Right ventricle myocardium inferior (tissue), 1 donor: ENCODE measurements around the gene NR1H3. TPM values are rescaled to one million over a fixed set of nuclear protein-coding genes. Genes with fewer than 3 reads are reported as not detected.
A peak's percentile ranks its signal among the peaks of the same experiment; 100 is the strongest.

Source experiments
- ATAC-seq: fragments of 200-7000 bp; cut with Tn5 transposase; one replicate; pipeline ENCODE4 v1.9.1; 2020; ENCODE audit warnings: mild to moderate bottlenecking, moderate library complexity
- DNase-seq: peaks from one replicate; pipeline ENCODE4 v3.0.0; 2021; ENCODE audit errors: missing footprints
- intact Hi-C: fragments of 100-400 bp; cut with DNase I; formaldehyde crosslinking; loops from one replicate; pipeline ENCODE4 v1.11.0; 2022
- total RNA-seq: library from RNA; stranded (reverse); fragmentation: NEBNext Ultra II Directional; extraction: Animal tissue kit (Norgen Biotek cat#: 25700); gene quantifications from one replicate; pipeline ENCODE4 v1.2.1, GENCODE V29; 2021
- donor health status: DM: no; HTN: yes; CAD: no; lungs with severe emphysema.

NR1H3 gene
- total RNA-seq, 1 donor from 2014 or later, result 22.3 TPM

DNA sequence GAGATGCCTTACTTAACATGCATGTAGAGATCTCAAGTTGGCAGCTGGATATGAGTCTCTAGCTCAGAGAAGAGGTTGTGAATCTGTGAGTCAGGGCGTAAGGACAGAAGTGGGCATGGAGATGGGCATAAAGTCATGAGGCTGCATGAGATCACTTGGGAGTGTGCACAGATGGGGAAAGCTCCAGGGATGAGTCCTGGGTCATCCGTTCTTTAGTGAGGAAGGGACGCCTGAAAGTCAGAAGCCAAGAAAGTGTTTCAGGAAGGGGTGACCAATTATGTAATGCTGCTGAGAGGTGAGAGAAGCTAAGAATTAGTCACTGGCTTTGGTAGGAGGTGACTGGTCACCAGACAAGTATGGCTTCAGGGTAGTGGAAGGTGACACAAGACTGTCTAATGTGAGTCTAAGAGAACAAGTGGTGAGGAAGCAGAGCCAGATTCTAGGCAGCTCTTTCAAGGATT is 15.9 kb upstream of the NR1H3 start:
- intact Hi-C loops, result no loop called here
- ATAC-seq (no peak), DNase-seq (no peak)

DNA sequence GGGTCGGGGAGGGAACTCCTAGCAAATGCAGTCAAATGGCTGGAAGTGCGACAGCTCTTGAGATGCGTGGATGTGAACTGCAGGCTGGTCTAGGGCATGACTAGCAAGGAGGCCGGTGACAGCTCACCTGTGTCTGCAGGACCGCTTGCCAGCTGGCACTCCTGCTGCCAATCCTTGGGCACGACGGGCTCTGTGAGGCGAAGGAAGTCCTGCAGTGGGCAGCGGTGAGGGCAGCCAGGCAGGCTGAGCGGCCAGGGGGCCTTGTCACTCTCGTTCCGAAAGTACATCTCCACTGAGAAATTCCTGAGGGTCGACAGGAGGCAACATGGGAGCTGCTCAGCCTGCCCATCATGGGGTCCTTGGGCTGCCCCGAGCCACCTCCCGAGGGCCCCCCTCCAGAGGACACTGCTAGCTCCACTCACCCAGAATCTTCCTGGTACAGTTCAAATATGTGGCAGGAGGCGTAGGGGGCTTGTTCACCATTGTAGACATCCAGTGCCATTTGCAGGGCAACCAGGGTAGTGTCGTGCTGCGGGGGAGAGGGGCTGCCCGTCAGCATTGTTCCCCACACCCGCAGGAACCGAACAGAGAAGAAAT is 15.1 kb upstream of the NR1H3 start:
- no peak for DNase-seq
- intact Hi-C loops, result no loop called here
- ATAC-seq, result no peak

DNA sequence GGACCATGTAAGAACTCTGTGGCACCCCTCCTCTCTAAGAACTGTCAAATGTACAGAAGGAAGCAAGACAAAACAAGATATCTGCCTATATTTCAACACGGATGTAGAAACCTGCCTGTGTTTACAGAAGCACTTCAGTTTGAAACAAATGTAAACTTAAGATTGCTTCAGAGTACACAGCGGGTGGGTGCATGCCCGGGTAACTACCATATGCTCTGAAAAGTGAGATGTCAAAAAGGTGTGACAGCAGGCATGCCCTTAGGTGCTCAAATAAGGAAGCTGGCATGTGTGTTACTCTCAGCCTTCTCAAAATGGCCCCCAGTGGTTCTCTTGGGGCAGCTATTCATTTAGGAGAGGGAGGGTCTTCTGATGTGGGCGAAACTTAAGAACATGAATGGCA is 14.3 kb upstream of the NR1H3 start:
- DNase-seq, result no peak
- intact Hi-C loops, result no loop called here

DNA sequence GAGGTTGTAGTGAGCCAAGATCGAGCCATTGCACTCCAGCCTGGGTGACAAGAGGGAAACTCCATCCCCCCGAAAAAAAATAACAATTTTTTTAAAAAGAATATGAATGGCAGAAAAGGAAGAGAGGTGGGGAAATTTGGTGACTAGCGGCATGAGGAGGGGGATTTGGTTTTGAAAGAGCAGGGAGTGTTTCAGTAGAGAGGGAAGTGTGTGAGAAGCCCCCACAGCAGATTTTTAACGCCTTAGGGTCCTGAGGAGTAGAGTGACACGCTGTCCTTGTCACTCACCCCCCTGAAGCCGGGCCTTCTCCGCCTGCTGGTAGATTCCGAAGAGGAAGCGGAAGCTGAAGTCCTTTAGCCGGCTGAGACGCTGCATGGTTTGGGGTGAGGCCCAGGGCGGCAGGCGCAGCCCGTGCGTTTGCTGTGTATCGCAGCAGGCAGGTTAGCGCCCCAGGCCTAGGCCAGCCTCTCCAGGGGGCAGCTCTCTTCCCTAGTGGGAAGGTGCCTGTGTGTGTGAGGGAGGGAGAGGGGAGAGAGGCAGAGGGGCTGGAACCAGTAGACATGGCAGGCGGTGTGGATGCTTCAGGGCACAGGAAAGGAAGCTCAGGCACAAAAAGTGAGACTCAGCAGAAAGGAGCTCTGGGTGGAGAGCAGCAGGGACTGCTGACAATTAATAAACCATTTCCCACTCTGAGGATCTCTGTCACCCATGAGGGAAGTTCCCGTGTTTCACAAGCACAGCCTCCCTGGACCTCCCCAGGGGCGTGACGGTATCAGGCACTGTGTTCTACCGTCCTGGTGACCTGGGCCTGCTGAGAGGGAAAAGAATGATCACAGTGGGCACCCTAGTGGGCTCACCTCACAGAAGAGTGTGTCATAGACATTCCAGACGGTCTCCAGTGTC is 13.1 kb upstream of the NR1H3 start:
- peak; percentile 23 for ATAC-seq
- no peak for DNase-seq
- intact Hi-C loops, result loop anchor here (5.0 kb wide), 1 partner anchor 67 kb away; the partner anchor contains the start of gene ARFGAP2

More for the DNA sequence above, 14.3 kb upstream of the NR1H3 start:
- ATAC-seq, result no peak

DNA sequence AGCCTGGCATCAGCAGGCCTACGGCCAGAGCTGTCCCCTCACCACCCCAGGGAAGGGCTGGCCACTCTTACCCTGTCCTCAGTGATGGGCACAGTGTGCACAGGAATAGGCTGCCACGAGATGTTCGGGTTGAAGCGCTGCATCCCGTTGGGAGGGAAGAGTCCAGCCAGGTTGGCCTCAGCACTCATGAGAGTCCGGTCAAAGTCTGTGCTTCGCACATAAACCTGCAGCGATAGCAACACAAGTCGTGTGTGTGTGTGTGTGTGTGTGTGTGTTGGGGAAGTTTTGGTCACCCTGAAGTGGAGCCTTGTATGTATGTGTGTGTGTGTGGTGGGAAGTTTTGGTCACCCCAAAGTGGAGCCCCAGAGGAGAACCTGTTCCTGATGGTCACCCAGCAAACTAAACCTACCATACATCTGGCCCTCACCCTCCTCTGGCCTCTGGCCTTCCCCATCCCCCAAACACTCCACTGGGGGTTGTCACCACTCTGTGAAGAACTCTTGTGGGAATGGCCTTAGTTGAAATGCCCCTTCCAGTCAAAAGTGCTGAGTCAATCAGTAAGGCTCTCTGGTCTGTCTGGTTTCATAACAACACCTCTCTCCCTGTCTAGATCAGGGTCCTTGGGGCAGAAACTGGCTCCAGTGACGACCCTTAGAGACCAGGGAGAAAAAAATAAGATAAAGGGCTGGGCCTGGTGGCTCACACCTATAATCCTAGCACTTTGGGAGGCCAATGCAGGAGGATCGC is 12.0 kb upstream of the NR1H3 start:
- ATAC-seq (no peak), DNase-seq (no peak)
- intact Hi-C loops, result loop anchor here (5.0 kb wide), 1 partner anchor 68 kb away; the partner anchor contains the start of gene ARFGAP2

DNA sequence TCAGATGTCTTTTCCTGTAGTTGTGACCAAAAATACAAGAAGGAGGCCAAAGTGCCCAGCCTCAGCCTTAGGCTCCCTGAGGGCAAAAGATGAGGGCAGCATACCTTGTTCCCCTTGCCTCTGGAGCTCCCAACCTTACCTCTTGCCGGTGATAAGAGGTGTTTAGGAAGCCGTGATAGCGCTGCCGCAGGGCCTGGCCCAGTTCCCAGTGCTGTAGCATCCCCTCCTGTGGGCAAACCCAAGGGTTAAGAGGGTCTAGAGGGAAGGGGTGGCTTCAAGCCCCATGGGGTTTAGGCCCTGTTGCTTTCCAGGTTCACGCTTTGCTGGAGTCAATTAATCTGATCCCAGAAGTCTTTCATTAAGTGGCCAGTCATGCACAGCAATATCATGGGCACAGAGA is 10.3 kb upstream of the NR1H3 start:
- ATAC-seq, result no peak
- intact Hi-C loops, result loop anchor here (5.0 kb wide), 1 partner anchor 70 kb away; the partner anchor contains the start of gene ARFGAP2
- DNase-seq, result no peak

DNA sequence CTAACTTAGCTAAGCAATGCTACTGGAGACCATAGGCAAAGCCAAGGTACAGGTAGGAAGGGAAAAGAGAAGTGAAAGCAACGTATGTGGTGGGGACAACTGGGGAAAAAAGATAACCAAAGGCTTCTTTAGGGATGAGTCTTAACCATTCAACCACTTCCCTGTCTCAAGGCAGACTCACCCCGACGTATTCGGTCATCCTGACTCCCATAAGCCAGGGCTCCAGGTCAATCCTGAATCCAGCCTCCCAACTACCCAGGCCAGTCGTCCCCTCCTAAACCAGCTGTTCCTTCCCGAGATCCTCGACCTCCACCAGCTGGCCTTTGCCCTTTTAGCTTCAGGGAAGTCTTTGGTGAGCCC is 9.5 kb upstream of the NR1H3 start:
- ATAC-seq (peak; percentile 36), DNase-seq (no peak)
- intact Hi-C loops, result loop anchor here (2.0 to 5.0 kb wide), 2 partner anchors 61 to 71 kb away; partner anchors contain the start of genes ARFGAP2 and PACSIN3

DNA sequence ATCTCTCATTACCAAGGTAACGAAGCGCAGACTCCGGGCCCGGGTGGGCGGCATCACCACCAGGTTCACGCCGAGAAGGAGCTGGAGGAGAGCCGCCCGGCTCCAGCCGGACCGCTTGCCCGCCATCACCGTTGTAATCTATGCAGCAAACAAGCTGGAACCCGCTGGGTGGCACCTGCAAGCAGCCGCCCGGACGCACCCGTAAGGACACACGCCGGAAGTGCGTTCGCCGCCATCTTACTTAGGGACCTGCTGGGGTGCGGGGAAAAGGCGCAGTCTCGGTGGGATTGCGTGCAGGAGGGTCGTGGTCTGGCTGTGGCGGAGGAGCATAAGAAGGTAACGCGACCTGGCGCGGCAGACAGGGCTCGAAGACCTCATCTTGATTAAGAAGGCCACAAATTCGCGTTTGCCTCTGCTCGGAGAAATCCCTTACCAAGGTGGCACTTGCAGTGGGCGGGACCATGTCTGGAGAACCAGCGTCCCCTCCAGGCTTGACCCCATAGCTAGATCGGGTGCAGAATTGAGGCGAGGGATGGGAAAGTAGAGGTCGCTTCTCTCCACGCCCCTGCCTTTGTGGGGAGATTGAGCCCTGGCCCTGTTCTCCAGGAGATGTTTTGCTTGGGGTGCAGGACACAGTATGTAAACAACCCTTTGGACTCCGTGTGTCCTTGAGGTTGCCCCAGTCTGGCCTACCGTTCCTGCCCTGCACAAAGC is 9.0 kb upstream of the NR1H3 start, which contains the start of gene ACP2:
Gene ACP2 (minus strand): TSS at position 151 of the 714 bp plus-strand sequence. CDS start 25 bp downstream, at position 126.
- ATAC-seq (peak; percentile 96), DNase-seq (peak; percentile 97)
- intact Hi-C loops, result loop anchor here (2.0 to 5.0 kb wide), 2 partner anchors 62 to 72 kb away; partner anchors contain the start of genes ARFGAP2 and PACSIN3

DNA sequence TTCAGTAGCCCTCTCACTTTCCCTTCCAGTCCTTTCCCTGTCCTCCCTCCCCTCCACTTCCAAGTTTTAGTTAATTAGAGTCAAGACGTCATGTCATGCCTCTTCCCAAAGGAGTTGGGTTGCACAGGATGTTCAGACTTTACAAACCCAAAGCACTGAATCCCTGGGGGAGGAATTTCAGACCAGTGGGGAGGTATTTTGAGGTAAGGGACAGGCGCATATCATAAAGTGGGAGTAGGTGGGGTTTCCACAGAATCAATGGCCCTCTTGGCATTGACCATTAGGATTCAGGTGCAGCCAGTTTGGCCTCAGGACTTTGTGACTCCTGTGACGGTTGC is 8.4 kb upstream of the NR1H3 start:
- no peak for DNase-seq
- no peak for ATAC-seq
- intact Hi-C loops, result loop anchor here (2.0 to 5.0 kb wide), 2 partner anchors 63 to 72 kb away; partner anchors contain the start of genes ARFGAP2 and PACSIN3

DNA sequence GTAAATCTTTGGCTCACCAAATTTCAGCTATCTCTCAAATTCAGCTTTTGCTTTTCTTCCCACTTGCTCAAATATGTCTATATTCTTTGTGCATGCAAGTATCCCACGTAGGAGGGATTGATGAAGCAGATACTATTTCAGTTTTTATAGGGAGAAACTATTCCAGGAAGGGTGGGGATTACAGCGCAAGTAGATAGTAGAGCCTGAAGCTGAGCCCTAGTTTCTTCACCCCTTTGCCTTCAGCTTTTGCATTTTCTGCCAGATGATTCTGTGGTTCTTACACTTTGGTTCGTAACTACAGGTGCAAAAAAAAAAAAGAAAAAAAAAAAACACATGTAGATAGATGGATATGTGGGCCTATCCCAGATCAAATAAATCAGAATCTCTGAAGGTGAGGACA is 6.0 kb upstream of the NR1H3 start:
- intact Hi-C loops, result loop anchor here (5.0 kb wide), 1 partner anchor 156 kb away; the partner anchor contains the start of gene SLC39A13
- no peak for ATAC-seq
- DNase-seq, result no peak

DNA sequence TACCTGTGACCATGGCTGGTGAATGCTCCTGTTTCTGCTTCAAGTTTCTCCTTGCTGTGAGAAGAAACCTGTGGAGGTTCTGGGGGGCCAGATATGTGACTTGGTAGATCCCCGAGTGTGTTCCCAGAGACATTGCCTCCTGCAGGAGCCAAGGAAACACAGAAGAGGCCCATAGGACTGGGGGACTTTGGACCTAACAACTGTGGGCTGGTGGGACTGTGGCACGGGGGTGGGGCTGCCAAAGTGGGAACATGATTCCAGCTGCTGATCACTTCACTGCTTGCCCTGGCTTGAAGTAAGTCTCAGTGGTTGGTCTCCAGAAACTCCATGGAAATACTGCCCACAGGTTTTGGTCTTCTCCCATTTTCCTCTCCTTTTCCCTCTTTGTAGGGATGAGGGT is 4.1 kb upstream of the NR1H3 start:
- ATAC-seq (no peak), DNase-seq (no peak)
- intact Hi-C loops, result loop anchor here (5.0 kb wide), 1 partner anchor 154 kb away; the partner anchor contains the start of gene SLC39A13

DNA sequence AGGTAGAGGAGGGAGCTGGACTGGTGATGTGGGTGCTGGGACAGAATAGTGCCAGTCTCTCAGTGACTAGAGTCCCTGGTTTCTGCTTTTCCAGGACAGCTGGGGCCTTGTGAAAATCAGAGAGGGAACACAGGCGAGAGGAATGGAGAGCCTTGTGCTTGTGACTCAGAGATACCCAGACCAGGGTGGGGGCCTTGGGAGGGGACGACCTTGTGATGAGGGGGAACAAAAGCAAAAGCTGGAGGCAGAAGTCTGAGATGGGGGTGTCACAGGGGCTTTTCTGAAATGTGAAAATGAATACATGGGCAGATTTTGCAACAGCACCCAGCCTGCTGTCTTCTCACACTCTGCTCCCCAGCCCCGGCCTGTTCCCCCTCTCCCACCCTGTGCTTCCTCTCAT is 3.4 kb upstream of the NR1H3 start:
- intact Hi-C loops, result loop anchor here (5.0 kb wide), 1 partner anchor 153 kb away; the partner anchor contains the start of gene SLC39A13
- DNase-seq (no peak), ATAC-seq (peak; percentile 0)

DNA sequence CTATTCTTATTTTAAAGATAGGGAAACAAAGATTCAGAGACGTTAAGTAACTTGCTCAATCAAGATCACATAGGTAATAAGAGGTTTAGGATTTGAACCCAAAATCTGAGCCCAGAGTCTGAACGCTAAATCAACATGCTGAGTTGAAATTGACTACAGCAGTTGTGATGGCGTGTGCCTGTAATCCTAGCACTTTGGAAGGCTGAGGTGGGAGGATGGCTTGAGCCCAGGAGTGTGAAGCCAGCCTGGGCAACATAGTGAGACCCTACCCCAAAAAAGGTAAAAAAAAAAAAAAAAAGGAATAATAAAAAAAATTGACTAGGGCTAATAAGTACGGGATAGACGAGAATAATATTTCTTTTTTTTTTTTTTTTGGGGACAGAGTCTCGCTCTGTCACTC is 1.4 kb upstream of the NR1H3 start:
- DNase-seq, result no peak

DNA sequence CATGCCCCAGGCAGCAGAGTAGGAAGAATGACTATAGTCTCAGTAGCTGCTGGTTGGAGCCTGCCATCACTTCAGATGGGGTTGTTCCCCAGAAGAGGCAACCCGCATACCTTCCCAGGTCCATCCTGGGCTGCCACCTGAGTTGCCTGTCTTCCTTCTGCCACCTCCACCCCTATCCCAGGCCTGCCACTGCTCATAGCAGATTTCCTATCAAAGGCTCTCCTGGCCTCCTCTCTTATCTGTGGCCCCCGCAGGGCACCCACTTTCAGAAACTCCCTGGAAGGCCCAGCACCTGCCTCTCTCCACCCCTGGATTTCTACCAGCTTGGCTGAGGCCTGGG is 649 bp upstream of the NR1H3 start:
- intact Hi-C loops, result loop anchor here (5.0 kb wide), 1 partner anchor 40 kb away; no protein-coding TSS in a partner anchor
- ATAC-seq (no peak), DNase-seq (no peak)

More for the DNA sequence above, 1.4 kb upstream of the NR1H3 start:
- no peak for ATAC-seq
- intact Hi-C loops, result loop anchor here (5.0 kb wide), 1 partner anchor 39 kb away; no protein-coding TSS in a partner anchor

DNA sequence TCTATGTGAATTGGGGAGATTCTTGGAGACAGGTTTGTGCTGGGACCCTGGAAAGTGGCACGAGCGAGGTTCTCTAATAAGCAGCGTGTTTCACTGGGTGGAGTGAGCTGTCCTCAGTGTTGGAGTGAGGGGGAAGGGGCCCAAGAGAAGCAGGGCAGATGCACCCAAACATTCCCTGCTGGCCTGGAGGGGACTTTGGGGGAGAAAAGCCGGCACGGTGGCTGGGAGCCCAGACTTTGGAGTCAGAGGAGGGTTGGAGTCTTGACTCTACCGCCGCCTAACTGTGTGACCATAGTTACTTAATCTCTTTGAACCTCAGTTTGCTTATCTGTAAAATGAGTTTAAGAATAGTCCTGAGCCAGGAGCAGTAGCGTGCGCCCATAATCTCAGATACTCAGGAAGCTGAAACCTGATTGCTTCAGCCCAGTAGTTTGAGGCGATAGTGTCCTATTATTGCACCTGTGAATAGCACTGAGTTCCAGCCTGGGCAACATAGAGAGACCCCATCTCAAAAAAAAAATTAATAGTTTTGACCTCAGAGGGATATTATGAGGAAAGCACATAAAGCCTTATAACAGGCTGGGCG is 614 bp downstream of the NR1H3 start:
- intact Hi-C loops, result loop anchor here (1.0 to 5.0 kb wide), 2 partner anchors 41 to 97 kb away; no protein-coding TSS in a partner anchor
- ATAC-seq, result no peak
- DNase-seq, result no peak

DNA sequence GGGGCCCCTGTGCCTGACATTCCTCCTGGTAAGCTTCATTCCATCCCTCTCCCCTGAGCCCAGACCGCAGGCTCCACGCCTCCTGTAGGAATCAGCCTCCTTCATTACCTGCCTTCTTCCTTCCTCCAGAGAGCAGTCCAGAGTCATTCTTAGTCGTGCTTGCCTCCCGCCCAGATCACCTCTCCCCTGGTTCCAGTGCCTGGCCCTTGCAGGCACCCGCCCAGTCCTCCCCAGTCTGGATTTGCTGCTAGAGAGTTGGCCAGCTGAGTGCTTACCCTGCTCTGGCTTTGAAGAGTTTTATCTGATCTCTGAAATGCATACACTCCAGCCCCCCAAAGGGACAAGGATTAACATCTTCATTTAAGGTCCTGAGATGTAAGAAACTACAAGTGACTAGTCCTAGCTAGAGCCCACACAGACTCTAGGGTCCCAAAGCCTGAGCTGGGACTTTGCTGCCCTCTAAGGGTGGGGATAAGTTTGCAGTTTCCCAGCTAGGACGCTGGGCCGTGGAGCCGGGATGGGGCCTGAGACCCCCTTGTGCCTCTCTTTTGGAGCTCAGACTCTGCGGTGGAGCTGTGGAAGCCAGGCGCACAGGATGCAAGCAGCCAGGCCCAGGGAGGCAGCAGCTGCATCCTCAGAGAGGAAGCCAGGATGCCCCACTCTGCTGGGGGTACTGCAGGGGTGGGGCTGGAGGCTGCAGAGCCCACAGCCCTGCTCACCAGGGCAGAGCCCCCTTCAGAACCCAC is 1.6 kb downstream of the NR1H3 start:
- DNase-seq, result no peak
- intact Hi-C loops, result loop anchor here (5.0 kb wide), 1 partner anchor 42 kb away; no protein-coding TSS in a partner anchor
- ATAC-seq, result no peak

DNA sequence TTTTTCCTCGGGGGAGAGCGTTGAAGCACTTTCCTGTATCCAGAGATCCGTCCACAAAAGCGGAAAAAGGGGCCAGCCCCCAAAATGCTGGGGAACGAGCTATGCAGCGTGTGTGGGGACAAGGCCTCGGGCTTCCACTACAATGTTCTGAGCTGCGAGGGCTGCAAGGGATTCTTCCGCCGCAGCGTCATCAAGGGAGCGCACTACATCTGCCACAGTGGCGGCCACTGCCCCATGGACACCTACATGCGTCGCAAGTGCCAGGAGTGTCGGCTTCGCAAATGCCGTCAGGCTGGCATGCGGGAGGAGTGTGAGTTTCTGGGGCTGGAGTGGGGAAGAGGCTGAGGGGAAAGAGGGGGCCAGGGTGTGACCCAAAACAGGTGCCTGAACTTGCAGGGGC is 2.6 kb downstream of the NR1H3 start:
- DNase-seq (no peak), ATAC-seq (no peak)
- intact Hi-C loops, result no loop called here
